Measurements from ENCODE around the gene PLCB3. TPM values are rescaled to one million over a fixed set of nuclear protein-coding genes. Genes with fewer than 3 reads are reported as not detected.

The PLCB3 gene
- total RNA-seq, 1 experiment from 2014 or later, result 69.0 TPM

- Histone ChIP-seq H3K9me2 (replicated peaks; ENCODE audit: low read length) (no peaks in the 10 kb centered on the region), H3K4me2 (ENCODE audit: low read length) (peak overlapping the region; percentile 90), H3K9ac (ENCODE audit: low read length) (peak overlapping the region; percentile 75), H3K4me3 (ENCODE audit: low read length) (peak overlapping the region; percentile 73), H3K27ac (ENCODE audit: low read length) (no peak overlapping the region), H2AFZ (ENCODE audit: low read length) (peak overlapping the region; percentile 88), H3K36me3 (ENCODE audit: low read depth, low read length) (no peaks in the 10 kb centered on the region), H3F3A (ENCODE audit: low read length, unreplicated experiment) (no peaks in the 10 kb centered on the region), H3K4me1 (ENCODE audit: insufficient read depth, low read length) (peaks cover 18% of the 10 kb centered on the region), H3K79me2 (ENCODE audit: low read length) (peaks cover 28% of the 10 kb centered on the region), H3K9me3 (ENCODE audit: low read length) (no peaks in the 10 kb centered on the region), H3K27me3 (ENCODE audit: low read length) (peaks cover 5% of the 10 kb centered on the region; the same call in 1 of the 2 replicates), H4K20me1 (ENCODE audit: low read length) (no peaks in the 10 kb centered on the region)
- POLR2A ChIA-PET (ENCODE audit: unreplicated experiment), result interaction anchor here (0.5 kb wide), 1 partner anchor 112 kb away, joined by 4 read pairs; no protein-coding TSS in a partner anchor
- intact Hi-C loops (cut with micrococcal nuclease), result loop anchor here (2.0 kb wide), 2 partner anchors 15 kb away; partner anchors contain the start of gene CATSPERZ
- TSS peak; percentile 15 for BruUV-seq (replicated peaks)
- ATAC-seq (peak; percentile 22), DNase-seq (peak; percentile 55)
- CTCF ChIA-PET, result interaction anchor here (1.0 kb wide), 1 partner anchor 34 kb away, joined by 3 read pairs; no protein-coding TSS in a partner anchor
- TF ChIP-seq EZH2 (IDR thresholded peaks at IDR 0.05; ENCODE audit: low read length, unreplicated experiment) (no peak), CTCF (conservative IDR thresholded peaks at IDR 0.05; ENCODE audit: low read depth, low read length) (peak; percentile 66), EZH2phosphoT487 (IDR thresholded peaks at IDR 0.05; ENCODE audit: borderline replicate concordance, low read length) (no peak)
Observed at GRCh38 chr11:64285885-64286800, 34.8 kb downstream of the PLCB3 start.

- Histone ChIP-seq H3K9ac (ENCODE audit: low read length) (no peak overlapping the region), H3K4me2 (ENCODE audit: low read length) (peak overlapping the region; percentile 90), H2AFZ (ENCODE audit: low read length) (no peak overlapping the region), H4K20me1 (ENCODE audit: low read length) (no peaks in the 10 kb centered on the region), H3K9me3 (ENCODE audit: low read length) (no peaks in the 10 kb centered on the region), H3K79me2 (ENCODE audit: low read length) (peaks cover 28% of the 10 kb centered on the region), H3F3A (ENCODE audit: low read length, unreplicated experiment) (no peaks in the 10 kb centered on the region), H3K4me3 (ENCODE audit: low read length) (peak overlapping the region; percentile 73; the same call in 1 of the 2 replicates), H3K36me3 (ENCODE audit: low read depth, low read length) (no peaks in the 10 kb centered on the region), H3K4me1 (ENCODE audit: insufficient read depth, low read length) (peaks cover 18% of the 10 kb centered on the region), H3K27me3 (ENCODE audit: low read length) (peaks cover 10% of the 10 kb centered on the region), H3K27ac (ENCODE audit: low read length) (no peak overlapping the region), H3K9me2 (replicated peaks; ENCODE audit: low read length) (no peaks in the 10 kb centered on the region)
- POLR2A ChIA-PET (ENCODE audit: unreplicated experiment), result interaction anchor here (0.5 kb wide), 1 partner anchor 113 kb away, joined by 4 read pairs; no protein-coding TSS in a partner anchor
- ATAC-seq (no peak), DNase-seq (no peak)
- no TSS peak for BruUV-seq (replicated peaks)
- intact Hi-C loops (cut with micrococcal nuclease), result no loop called here
- TF ChIP-seq EZH2phosphoT487 (IDR thresholded peaks at IDR 0.05; ENCODE audit: borderline replicate concordance, low read length), result no peak
- no peak for TF ChIP-seq EZH2 (IDR thresholded peaks at IDR 0.05; ENCODE audit: low read length, unreplicated experiment)
- TF ChIP-seq CTCF (conservative IDR thresholded peaks at IDR 0.05; ENCODE audit: low read depth, low read length), result no peak
- CTCF ChIA-PET, result no interaction called here
Observed at GRCh38 chr11:64286801-64287159, 35.5 kb downstream of the PLCB3 start.
